ENCODE results near the gene CACNA1D.

The CACNA1D gene

GRCh38 chr3:53534676-53535400 lies 40.4 kb downstream of the CACNA1D start:
- Mint-ChIP-seq H3K4me3 (no peak overlapping the region), H3K27ac (no peak overlapping the region), H3K4me1 (no peaks in the 10 kb centered on the region), H3K9me3 (no peaks in the 10 kb centered on the region), H3K27me3 (peaks cover 20% of the 10 kb centered on the region), H3K36me3 (no peaks in the 10 kb centered on the region)

- Mint-ChIP-seq H3K4me1 (no peaks in the 10 kb centered on the region), H3K4me3 (no peak overlapping the region), H3K36me3 (no peaks in the 10 kb centered on the region), H3K27ac (no peak overlapping the region), H3K9me3 (no peaks in the 10 kb centered on the region), H3K27me3 (peaks cover 17% of the 10 kb centered on the region)
Measured at GRCh38 chr3:53536282-53536681, 41.9 kb downstream of the CACNA1D start.

GRCh38 chr3:53544357-53544756 lies 49.9 kb downstream of the CACNA1D start:
- Mint-ChIP-seq H3K9me3 (no peaks in the 10 kb centered on the region), H3K27ac (no peak overlapping the region), H3K4me3 (no peak overlapping the region), H3K4me1 (no peaks in the 10 kb centered on the region), H3K27me3 (peaks cover 10% of the 10 kb centered on the region), H3K36me3 (no peaks in the 10 kb centered on the region)

GRCh38 chr3:53545310-53545995 lies 51.0 kb downstream of the CACNA1D start:
- Mint-ChIP-seq H3K9me3 (no peaks in the 10 kb centered on the region), H3K4me1 (no peaks in the 10 kb centered on the region), H3K4me3 (no peak overlapping the region), H3K27ac (no peak overlapping the region), H3K36me3 (no peaks in the 10 kb centered on the region), H3K27me3 (peaks cover 6% of the 10 kb centered on the region)

GRCh38 chr3:53545996-53546359 lies 51.6 kb downstream of the CACNA1D start:
- H3K27me3 Mint-ChIP-seq: peaks cover 6% of the 10 kb centered on the region
- H3K27ac Mint-ChIP-seq: no peak overlapping the region
- no peak overlapping the region for H3K4me3 Mint-ChIP-seq
- no peaks in the 10 kb centered on the region for H3K9me3 Mint-ChIP-seq
- no peaks in the 10 kb centered on the region for H3K4me1 Mint-ChIP-seq
- no peaks in the 10 kb centered on the region for H3K36me3 Mint-ChIP-seq

GRCh38 chr3:53547327-53547726 lies 52.9 kb downstream of the CACNA1D start:
- H3K4me1 Mint-ChIP-seq: no peaks in the 10 kb centered on the region
- H3K4me3 Mint-ChIP-seq: no peak overlapping the region
- H3K36me3 Mint-ChIP-seq: no peaks in the 10 kb centered on the region
- no peaks in the 10 kb centered on the region for H3K9me3 Mint-ChIP-seq
- H3K27me3 Mint-ChIP-seq: peaks cover 1% of the 10 kb centered on the region
- no peak overlapping the region for H3K27ac Mint-ChIP-seq

- peaks cover 3% of the 10 kb centered on the region for H3K27me3 Mint-ChIP-seq
- H3K4me1 Mint-ChIP-seq: no peaks in the 10 kb centered on the region
- H3K27ac Mint-ChIP-seq: no peak overlapping the region
- no peaks in the 10 kb centered on the region for H3K9me3 Mint-ChIP-seq
- no peak overlapping the region for H3K4me3 Mint-ChIP-seq
- H3K36me3 Mint-ChIP-seq: no peaks in the 10 kb centered on the region
Measured at GRCh38 chr3:53550005-53550620, 55.7 kb downstream of the CACNA1D start.

- Mint-ChIP-seq H3K9me3 (no peaks in the 10 kb centered on the region), H3K27ac (no peak overlapping the region), H3K4me1 (no peaks in the 10 kb centered on the region), H3K4me3 (no peak overlapping the region), H3K27me3 (peaks cover 3% of the 10 kb centered on the region), H3K36me3 (no peaks in the 10 kb centered on the region)
Measured at GRCh38 chr3:53551324-53551723, 56.9 kb downstream of the CACNA1D start.

- Mint-ChIP-seq H3K4me3 (no peak overlapping the region), H3K27me3 (peaks cover 7% of the 10 kb centered on the region), H3K9me3 (no peaks in the 10 kb centered on the region), H3K36me3 (no peaks in the 10 kb centered on the region), H3K4me1 (no peaks in the 10 kb centered on the region), H3K27ac (no peak overlapping the region)
Measured at GRCh38 chr3:53552730-53553129, 58.3 kb downstream of the CACNA1D start.

GRCh38 chr3:53553200-53553599 lies 58.8 kb downstream of the CACNA1D start:
- no peak overlapping the region for H3K4me3 Mint-ChIP-seq
- H3K27me3 Mint-ChIP-seq: peaks cover 7% of the 10 kb centered on the region
- H3K36me3 Mint-ChIP-seq: no peaks in the 10 kb centered on the region
- no peaks in the 10 kb centered on the region for H3K4me1 Mint-ChIP-seq
- no peaks in the 10 kb centered on the region for H3K9me3 Mint-ChIP-seq
- no peak overlapping the region for H3K27ac Mint-ChIP-seq

- H3K4me1 Mint-ChIP-seq: no peaks in the 10 kb centered on the region
- no peak overlapping the region for H3K4me3 Mint-ChIP-seq
- H3K9me3 Mint-ChIP-seq: peaks cover 11% of the 10 kb centered on the region
- H3K27me3 Mint-ChIP-seq: peaks cover 9% of the 10 kb centered on the region
- no peak overlapping the region for H3K27ac Mint-ChIP-seq
- H3K36me3 Mint-ChIP-seq: no peaks in the 10 kb centered on the region
Measured at GRCh38 chr3:53554559-53555067, 60.2 kb downstream of the CACNA1D start.

- Mint-ChIP-seq H3K27ac (no peak overlapping the region), H3K27me3 (peaks cover 9% of the 10 kb centered on the region), H3K4me3 (no peak overlapping the region), H3K9me3 (peaks cover 14% of the 10 kb centered on the region), H3K36me3 (no peaks in the 10 kb centered on the region), H3K4me1 (no peaks in the 10 kb centered on the region)
Measured at GRCh38 chr3:53555068-53555588, 60.7 kb downstream of the CACNA1D start.

- Mint-ChIP-seq H3K27ac (no peak overlapping the region), H3K9me3 (no peaks in the 10 kb centered on the region), H3K4me1 (no peaks in the 10 kb centered on the region), H3K36me3 (no peaks in the 10 kb centered on the region), H3K4me3 (no peak overlapping the region), H3K27me3 (peaks cover 3% of the 10 kb centered on the region)
Measured at GRCh38 chr3:53566461-53567145, 72.2 kb downstream of the CACNA1D start.

GRCh38 chr3:53570081-53570480 lies 75.7 kb downstream of the CACNA1D start:
- Mint-ChIP-seq H3K36me3 (no peaks in the 10 kb centered on the region), H3K4me1 (no peaks in the 10 kb centered on the region), H3K9me3 (no peaks in the 10 kb centered on the region), H3K4me3 (no peak overlapping the region), H3K27me3 (peaks cover 3% of the 10 kb centered on the region), H3K27ac (no peak overlapping the region)

- Mint-ChIP-seq H3K27ac (no peak overlapping the region), H3K4me3 (no peak overlapping the region), H3K27me3 (peaks cover 3% of the 10 kb centered on the region), H3K9me3 (no peaks in the 10 kb centered on the region), H3K36me3 (no peaks in the 10 kb centered on the region), H3K4me1 (no peaks in the 10 kb centered on the region)
Measured at GRCh38 chr3:53570709-53571108, 76.3 kb downstream of the CACNA1D start.

All from activated naive CD4-positive, alpha-beta T cell treated with anti-CD3 and anti-CD28 coated beads, Interleukin-2, amount 50 U/mL, for 24 hours (primary cell).